ENCODE data around the gene PRICKLE2.

PRICKLE2 gene

DNA sequence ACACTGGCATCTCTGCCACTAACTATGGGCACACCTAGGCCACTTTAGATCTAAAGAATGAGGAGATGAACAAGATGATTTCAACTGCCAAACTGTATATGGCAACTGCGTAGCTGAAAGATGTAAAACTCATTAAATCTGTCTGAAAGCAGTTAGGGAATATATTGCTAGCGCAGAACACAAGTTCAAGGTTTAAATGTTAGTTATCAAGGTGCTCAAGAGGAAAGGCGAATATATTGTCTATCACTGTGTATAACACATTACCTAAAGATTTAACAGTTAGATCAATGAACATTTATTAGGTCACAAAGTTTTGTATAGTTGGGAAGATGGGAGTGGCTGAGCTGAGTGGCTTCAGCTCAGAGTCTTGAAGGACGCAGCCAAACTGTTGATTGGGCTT is 168.0 kb downstream of the PRICKLE2 start:
- TF ChIP-seq FOXP2 (optimal IDR thresholded peaks at IDR 0.05; ENCODE audit: borderline replicate concordance, extremely low read depth, extremely low read length, insufficient read depth) = no peak

DNA sequence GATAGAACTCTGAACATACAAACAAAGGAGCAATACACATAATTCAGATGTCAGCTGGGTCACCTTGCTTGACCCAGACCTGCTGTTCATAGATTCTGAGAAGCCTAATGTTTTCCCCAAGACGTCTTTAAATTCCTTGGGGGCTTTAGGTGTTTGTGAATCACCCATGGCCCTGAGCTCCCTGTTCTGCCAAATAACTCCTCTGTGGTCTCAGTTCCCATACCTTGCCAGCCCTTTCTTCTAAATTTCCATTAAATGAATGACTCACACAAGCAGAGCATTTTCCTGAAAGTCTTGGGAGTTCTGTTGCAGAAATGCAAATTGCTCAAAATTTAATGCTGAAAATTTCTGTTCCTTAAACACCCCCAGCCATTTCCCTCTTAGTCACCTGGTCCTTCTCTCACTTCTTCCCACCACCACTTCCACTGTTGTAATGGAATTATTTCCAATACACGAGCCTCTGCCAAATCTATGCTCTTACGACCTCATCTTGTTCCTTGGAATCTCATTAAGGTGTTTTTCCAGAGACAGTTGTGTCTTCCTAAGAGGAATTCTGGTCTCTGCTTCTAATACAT is 168.6 kb downstream of the PRICKLE2 start:
- TF ChIP-seq, protein P1, sequence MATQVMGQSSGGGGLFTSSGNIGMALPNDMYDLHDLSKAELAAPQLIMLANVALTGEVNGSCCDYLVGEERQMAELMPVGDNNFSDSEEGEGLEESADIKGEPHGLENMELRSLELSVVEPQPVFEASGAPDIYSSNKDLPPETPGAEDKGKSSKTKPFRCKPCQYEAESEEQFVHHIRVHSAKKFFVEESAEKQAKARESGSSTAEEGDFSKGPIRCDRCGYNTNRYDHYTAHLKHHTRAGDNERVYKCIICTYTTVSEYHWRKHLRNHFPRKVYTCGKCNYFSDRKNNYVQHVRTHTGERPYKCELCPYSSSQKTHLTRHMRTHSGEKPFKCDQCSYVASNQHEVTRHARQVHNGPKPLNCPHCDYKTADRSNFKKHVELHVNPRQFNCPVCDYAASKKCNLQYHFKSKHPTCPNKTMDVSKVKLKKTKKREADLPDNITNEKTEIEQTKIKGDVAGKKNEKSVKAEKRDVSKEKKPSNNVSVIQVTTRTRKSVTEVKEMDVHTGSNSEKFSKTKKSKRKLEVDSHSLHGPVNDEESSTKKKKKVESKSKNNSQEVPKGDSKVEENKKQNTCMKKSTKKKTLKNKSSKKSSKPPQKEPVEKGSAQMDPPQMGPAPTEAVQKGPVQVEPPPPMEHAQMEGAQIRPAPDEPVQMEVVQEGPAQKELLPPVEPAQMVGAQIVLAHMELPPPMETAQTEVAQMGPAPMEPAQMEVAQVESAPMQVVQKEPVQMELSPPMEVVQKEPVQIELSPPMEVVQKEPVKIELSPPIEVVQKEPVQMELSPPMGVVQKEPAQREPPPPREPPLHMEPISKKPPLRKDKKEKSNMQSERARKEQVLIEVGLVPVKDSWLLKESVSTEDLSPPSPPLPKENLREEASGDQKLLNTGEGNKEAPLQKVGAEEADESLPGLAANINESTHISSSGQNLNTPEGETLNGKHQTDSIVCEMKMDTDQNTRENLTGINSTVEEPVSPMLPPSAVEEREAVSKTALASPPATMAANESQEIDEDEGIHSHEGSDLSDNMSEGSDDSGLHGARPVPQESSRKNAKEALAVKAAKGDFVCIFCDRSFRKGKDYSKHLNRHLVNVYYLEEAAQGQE (IDR thresholded peaks at IDR 0.05; ENCODE audit: insufficient read depth in 1 of 2, low read depth in 2 of 2, low read length in 2 of 2) = no peak
- TF ChIP-seq TAF1 (IDR thresholded peaks at IDR 0.05; ENCODE audit: borderline replicate concordance, insufficient read depth, low read length) (no peak), FOXP2 (optimal IDR thresholded peaks at IDR 0.05; ENCODE audit: borderline replicate concordance, extremely low read depth, extremely low read length, insufficient read depth) (no peak), SIN3A (IDR thresholded peaks at IDR 0.05; ENCODE audit: borderline replicate concordance, insufficient read depth, low read length) (no peak), POLR2AphosphoS5 (IDR thresholded peaks at IDR 0.05; ENCODE audit: low read depth, low read length) (no peak)

DNA sequence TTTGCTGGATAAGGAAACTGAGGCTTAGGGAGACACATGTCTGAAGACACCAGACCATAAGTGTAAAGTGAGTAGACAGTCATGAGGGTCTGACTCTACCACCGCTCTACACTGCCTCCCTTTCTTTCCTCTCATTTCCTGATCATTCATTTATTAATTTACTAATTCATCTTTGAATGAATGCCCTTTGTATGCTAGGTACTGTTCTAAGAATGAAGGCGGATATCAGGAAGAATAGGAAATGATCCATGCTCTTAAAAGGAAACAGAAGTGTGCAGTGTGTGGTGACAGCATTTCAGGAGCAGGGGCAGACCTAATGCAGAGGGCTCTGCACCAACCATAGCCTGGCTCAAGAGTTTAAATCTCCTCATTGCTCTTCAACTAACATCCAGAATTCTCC is 170.2 kb downstream of the PRICKLE2 start:
- TF ChIP-seq TAF1 (IDR thresholded peaks at IDR 0.05; ENCODE audit: borderline replicate concordance, insufficient read depth, low read length) (no peak), FOXP2 (optimal IDR thresholded peaks at IDR 0.05; ENCODE audit: borderline replicate concordance, extremely low read depth, extremely low read length, insufficient read depth) (no peak), POLR2AphosphoS5 (IDR thresholded peaks at IDR 0.05; ENCODE audit: low read depth, low read length) (no peak), SIN3A (IDR thresholded peaks at IDR 0.05; ENCODE audit: borderline replicate concordance, insufficient read depth, low read length) (no peak)
- TF ChIP-seq, protein P1 (IDR thresholded peaks at IDR 0.05; ENCODE audit: insufficient read depth in 1 of 2, low read depth in 2 of 2, low read length in 2 of 2) = no peak

DNA sequence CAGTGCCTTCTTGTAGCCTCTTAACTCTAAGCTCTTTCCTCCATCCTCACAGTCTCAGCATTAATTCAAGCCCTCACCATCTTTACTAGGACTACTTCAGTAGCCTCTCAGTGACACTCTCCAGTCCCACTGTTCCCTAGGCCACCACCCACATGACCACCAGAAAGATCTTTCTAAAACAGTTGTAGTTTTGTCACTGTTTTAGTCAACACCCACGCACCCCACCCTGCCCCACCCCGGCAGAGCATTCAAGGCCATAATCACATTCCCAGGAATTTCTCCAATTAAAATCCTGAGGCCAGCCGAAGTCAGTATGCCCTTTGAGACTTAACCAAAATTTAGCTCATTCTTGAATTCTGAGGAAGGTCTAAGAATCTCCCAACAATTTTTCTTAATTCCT is 170.8 kb downstream of the PRICKLE2 start:
- no peak for TF ChIP-seq FOXP2 (optimal IDR thresholded peaks at IDR 0.05; ENCODE audit: borderline replicate concordance, extremely low read depth, extremely low read length, insufficient read depth)
- TF ChIP-seq SIN3A (IDR thresholded peaks at IDR 0.05; ENCODE audit: borderline replicate concordance, insufficient read depth, low read length) = no peak
- TF ChIP-seq, protein P1 (IDR thresholded peaks at IDR 0.05; ENCODE audit: insufficient read depth in 1 of 2, low read depth in 2 of 2, low read length in 2 of 2) = no peak
- TF ChIP-seq POLR2AphosphoS5 (IDR thresholded peaks at IDR 0.05; ENCODE audit: low read depth, low read length) = no peak
- TF ChIP-seq TAF1 (IDR thresholded peaks at IDR 0.05; ENCODE audit: borderline replicate concordance, insufficient read depth, low read length) = no peak

DNA sequence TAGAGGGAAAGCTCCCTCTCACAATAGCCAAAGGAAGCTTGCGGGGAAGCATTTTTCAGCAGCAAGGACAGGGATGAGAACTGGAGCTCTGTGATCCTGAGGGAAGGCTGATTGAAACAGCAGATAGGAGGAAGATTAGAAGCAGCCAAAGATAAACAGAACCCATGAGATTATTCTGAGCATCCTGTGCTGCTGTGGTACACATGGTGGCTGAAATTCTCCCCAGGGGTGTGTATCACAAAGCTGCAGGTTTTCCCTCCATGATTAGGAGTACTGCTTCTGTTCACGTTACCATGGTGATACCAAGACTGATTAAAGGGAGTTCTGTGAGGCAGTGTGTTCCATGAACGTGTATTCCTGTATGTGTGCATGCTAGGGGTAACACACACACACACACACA is 171.7 kb downstream of the PRICKLE2 start:
- TF ChIP-seq, protein P1 (IDR thresholded peaks at IDR 0.05; ENCODE audit: insufficient read depth in 1 of 2, low read depth in 2 of 2, low read length in 2 of 2) = no peak
- TF ChIP-seq FOXP2 (optimal IDR thresholded peaks at IDR 0.05; ENCODE audit: borderline replicate concordance, extremely low read depth, extremely low read length, insufficient read depth) = no peak
- no peak for TF ChIP-seq TAF1 (IDR thresholded peaks at IDR 0.05; ENCODE audit: borderline replicate concordance, insufficient read depth, low read length)
- TF ChIP-seq POLR2AphosphoS5 (IDR thresholded peaks at IDR 0.05; ENCODE audit: low read depth, low read length) = no peak
- TF ChIP-seq SIN3A (IDR thresholded peaks at IDR 0.05; ENCODE audit: borderline replicate concordance, insufficient read depth, low read length) = no peak

All from PFSK-1 (cell line).